Caco-2 (cell line): ENCODE data around the gene MRPL33. TPM values are rescaled to one million over a fixed set of nuclear protein-coding genes. Genes with fewer than 3 reads are reported as not detected.
A peak's percentile ranks its signal among the peaks of the same experiment; 100 is the strongest.

Experiments
- BruUV-seq: library from RNA; stranded (reverse); fragments of 400-500 nt; replicated peaks from 2 replicates; lab custom pipeline; 2021; lab: Mats Ljungman, UMichigan
- CTCF ChIA-PET: fragments of 300-600 bp; sonication (Branson Sonifier 250); formaldehyde crosslinking; loops from one replicate; lab custom pipeline; 2022; ENCODE audit warnings: antibody characterized with exemption; lab: Charles Lee
- POLR2A ChIA-PET: fragments of 300-600 bp; sonication (Branson Sonifier 250); formaldehyde crosslinking; loops from one replicate; lab custom pipeline; 2022; ENCODE audit warnings: antibody characterized with exemption; lab: Charles Lee
- DNase-seq, 2 experiments: peaks; one replicate each; pipeline versions ENCODE4 v3.0.0 to v3.0.0-alpha.2; 2020 to 2022
- H3K27me3 ChIP-seq: replicated peaks from 2 replicates; pipeline ENCODE4 v1.6.0; 2011; ENCODE audit warnings: low read length; ENCODE audit not compliant: control insufficient read depth, insufficient read depth
- H3K36me3 ChIP-seq: 2 replicates; pipeline ENCODE4 v1.5.1; 2011; ENCODE audit warnings: low read length; ENCODE audit not compliant: control insufficient read depth, insufficient read depth
- H3K4me1 ChIP-seq: fragments of 250-450 bp; sonication (Bioruptor Pico); 2 replicates; pipeline ENCODE4 v1.5.1; 2020; ENCODE audit warnings: mild to moderate bottlenecking
- H3K4me3 ChIP-seq: 2 replicates; pipeline ENCODE4 v1.5.1; 2011; ENCODE audit warnings: low read depth, mild to moderate bottlenecking, control low read depth, low read length
- H3K9me3 ChIP-seq: fragments of 250-450 bp; sonication (Bioruptor Pico); 2 replicates; pipeline ENCODE4 v1.5.1; 2020; ENCODE audit warnings: mild to moderate bottlenecking, moderate library complexity
- H3K27ac Mint-ChIP-seq: one replicate; pipeline ENCODE4 v1.8.0; 2022; ENCODE audit warnings: mixed read lengths; ENCODE audit not compliant: unreplicated experiment
- H3K27me3 Mint-ChIP-seq: one replicate; pipeline ENCODE4 v1.8.0; 2022; ENCODE audit warnings: mixed read lengths; ENCODE audit not compliant: insufficient read depth, unreplicated experiment
- H3K36me3 Mint-ChIP-seq: one replicate; pipeline ENCODE4 v1.8.0; 2022; ENCODE audit warnings: mild to moderate bottlenecking, mixed read lengths; ENCODE audit not compliant: insufficient read depth, unreplicated experiment
- H3K4me1 Mint-ChIP-seq: one replicate; pipeline ENCODE4 v1.8.0; 2022; ENCODE audit warnings: low read depth, mixed read lengths; ENCODE audit not compliant: unreplicated experiment
- H3K4me3 Mint-ChIP-seq: one replicate; pipeline ENCODE4 v1.8.0; 2022; ENCODE audit warnings: mild to moderate bottlenecking, moderate library complexity, mixed read lengths; ENCODE audit not compliant: unreplicated experiment
- H3K9me3 Mint-ChIP-seq: one replicate; pipeline ENCODE4 v1.8.0; 2022; ENCODE audit warnings: mixed read lengths; ENCODE audit not compliant: unreplicated experiment
- intact Hi-C: fragments of 100-400 bp; cut with micrococcal nuclease; formaldehyde crosslinking; loops from one replicate; pipeline ENCODE4 v1.10.0; 2022; ENCODE audit not compliant: unreplicated experiment
- total RNA-seq: library from RNA; stranded (reverse); gene quantifications from 2 replicates; pipeline ENCODE4 v1.2.3, GENCODE V29; 2022
- TF ChIP-seq, protein P1 (sequence below), 2 experiments: fragments of 200-600 bp in 1 of 2; IDR thresholded peaks; 1 replicate in 1 of 2; 2 replicates in 1 of 2; pipeline versions ENCODE4 v1.5.1 to v1.8.0; 2011 to 2022; ENCODE audit warnings: antibody characterized with exemption in 1 of 2, control low read depth in 1 of 2, inconsistent platforms in 1 of 2, low read depth in 1 of 2, low read length in 1 of 2, mild to moderate bottlenecking in 1 of 2, moderate library complexity in 1 of 2; ENCODE audit not compliant: insufficient read depth in 1 of 2, severe bottlenecking in 1 of 2, unreplicated experiment in 1 of 2

Gene MRPL33
- total RNA-seq, 1 experiment from 2014 or later, result 84.9 TPM

DNA sequence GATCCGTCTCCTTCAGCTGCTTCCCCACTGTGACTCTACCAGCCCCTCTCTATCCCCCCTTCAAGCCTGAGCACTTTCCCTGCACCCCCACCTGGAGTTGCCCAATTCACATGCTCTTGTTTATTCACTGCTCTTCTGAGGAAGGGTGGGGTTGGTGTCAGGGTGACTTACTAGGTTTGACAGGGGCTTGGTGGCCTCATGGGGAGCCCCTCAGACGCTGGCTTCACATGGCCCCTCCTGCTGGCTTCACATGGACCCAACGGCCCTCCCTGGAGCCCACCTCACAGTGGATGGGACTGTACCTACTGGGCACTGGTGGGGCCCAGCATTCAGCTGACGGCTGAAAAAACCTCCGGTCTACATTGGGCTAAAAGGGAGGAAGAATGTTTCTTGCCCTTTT, 16.7 kb upstream of the MRPL33 start:
- Histone ChIP-seq H3K4me3 (no peak overlapping the region), H3K27me3 (no peaks in the 10 kb centered on the region), H3K4me1 (peaks cover 33% of the 10 kb centered on the region), H3K36me3 (peaks cover 5% of the 10 kb centered on the region; the same call in 1 of the 2 replicates), H3K9me3 (no peaks in the 10 kb centered on the region)
- peak overlapping the region; percentile 89 for H3K4me3 Mint-ChIP-seq
- CTCF ChIA-PET, result interaction anchor here (1.1 to 3.7 kb wide), 2 partner anchors 19 to 31 kb away, joined by 3 to 50 read pairs; no protein-coding TSS in a partner anchor
- peaks cover 59% of the 10 kb centered on the region for H3K36me3 Mint-ChIP-seq
- peaks cover 21% of the 10 kb centered on the region for H3K4me1 Mint-ChIP-seq
- POLR2A ChIA-PET, result no interaction called here
- TF ChIP-seq, protein P1, sequence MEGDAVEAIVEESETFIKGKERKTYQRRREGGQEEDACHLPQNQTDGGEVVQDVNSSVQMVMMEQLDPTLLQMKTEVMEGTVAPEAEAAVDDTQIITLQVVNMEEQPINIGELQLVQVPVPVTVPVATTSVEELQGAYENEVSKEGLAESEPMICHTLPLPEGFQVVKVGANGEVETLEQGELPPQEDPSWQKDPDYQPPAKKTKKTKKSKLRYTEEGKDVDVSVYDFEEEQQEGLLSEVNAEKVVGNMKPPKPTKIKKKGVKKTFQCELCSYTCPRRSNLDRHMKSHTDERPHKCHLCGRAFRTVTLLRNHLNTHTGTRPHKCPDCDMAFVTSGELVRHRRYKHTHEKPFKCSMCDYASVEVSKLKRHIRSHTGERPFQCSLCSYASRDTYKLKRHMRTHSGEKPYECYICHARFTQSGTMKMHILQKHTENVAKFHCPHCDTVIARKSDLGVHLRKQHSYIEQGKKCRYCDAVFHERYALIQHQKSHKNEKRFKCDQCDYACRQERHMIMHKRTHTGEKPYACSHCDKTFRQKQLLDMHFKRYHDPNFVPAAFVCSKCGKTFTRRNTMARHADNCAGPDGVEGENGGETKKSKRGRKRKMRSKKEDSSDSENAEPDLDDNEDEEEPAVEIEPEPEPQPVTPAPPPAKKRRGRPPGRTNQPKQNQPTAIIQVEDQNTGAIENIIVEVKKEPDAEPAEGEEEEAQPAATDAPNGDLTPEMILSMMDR (IDR thresholded peaks at IDR 0.05; ENCODE audit: insufficient read depth in 1 of 2, low read depth in 1 of 2, low read length in 1 of 2, severe bottlenecking in 1 of 2, unreplicated experiment in 1 of 2), result no peak
- no peak for DNase-seq
- no TSS peak for BruUV-seq
- peak overlapping the region; percentile 99 for H3K27ac Mint-ChIP-seq
- no peaks in the 10 kb centered on the region for H3K9me3 Mint-ChIP-seq
- no peaks in the 10 kb centered on the region for H3K27me3 Mint-ChIP-seq
- intact Hi-C loops, result loop anchor here (1.0 to 5.0 kb wide), 2 partner anchors 52 to 172 kb away; no protein-coding TSS in a partner anchor

DNA sequence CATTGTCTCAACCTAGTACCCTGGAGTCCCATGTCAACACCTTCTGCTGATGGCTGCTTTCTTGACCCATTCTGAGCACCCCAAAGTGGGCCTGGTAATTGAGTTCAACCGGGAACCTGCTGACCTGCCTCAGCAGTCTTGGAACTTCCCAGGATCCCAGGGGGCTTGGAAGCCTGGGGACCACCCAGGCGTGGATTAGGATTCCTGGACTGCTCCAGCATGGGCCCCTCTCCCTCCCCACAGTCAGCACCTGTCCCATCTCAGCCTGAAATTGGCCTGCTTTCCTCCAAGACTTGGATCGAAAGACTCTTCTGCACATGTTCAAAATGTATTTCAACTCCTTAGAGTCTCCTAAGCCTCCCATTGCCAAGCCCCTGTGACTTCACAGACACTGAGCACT, 15.4 kb upstream of the MRPL33 start:
- Mint-ChIP-seq H3K4me1 (peaks cover 21% of the 10 kb centered on the region), H3K4me3 (no peak overlapping the region), H3K9me3 (no peaks in the 10 kb centered on the region), H3K36me3 (peaks cover 71% of the 10 kb centered on the region), H3K27me3 (no peaks in the 10 kb centered on the region), H3K27ac (peak overlapping the region; percentile 63)
- TF ChIP-seq, protein P1 (IDR thresholded peaks at IDR 0.05; ENCODE audit: insufficient read depth in 1 of 2, low read depth in 1 of 2, low read length in 1 of 2, severe bottlenecking in 1 of 2, unreplicated experiment in 1 of 2), result no peak
- Histone ChIP-seq H3K36me3 (peaks cover 5% of the 10 kb centered on the region; the same call in 1 of the 2 replicates), H3K4me3 (no peak overlapping the region), H3K9me3 (no peaks in the 10 kb centered on the region), H3K27me3 (no peaks in the 10 kb centered on the region), H3K4me1 (peaks cover 34% of the 10 kb centered on the region)
- no peak for DNase-seq
- POLR2A ChIA-PET, result no interaction called here
- BruUV-seq, result no TSS peak
- intact Hi-C loops, result no loop called here
- CTCF ChIA-PET, result no interaction called here

DNA sequence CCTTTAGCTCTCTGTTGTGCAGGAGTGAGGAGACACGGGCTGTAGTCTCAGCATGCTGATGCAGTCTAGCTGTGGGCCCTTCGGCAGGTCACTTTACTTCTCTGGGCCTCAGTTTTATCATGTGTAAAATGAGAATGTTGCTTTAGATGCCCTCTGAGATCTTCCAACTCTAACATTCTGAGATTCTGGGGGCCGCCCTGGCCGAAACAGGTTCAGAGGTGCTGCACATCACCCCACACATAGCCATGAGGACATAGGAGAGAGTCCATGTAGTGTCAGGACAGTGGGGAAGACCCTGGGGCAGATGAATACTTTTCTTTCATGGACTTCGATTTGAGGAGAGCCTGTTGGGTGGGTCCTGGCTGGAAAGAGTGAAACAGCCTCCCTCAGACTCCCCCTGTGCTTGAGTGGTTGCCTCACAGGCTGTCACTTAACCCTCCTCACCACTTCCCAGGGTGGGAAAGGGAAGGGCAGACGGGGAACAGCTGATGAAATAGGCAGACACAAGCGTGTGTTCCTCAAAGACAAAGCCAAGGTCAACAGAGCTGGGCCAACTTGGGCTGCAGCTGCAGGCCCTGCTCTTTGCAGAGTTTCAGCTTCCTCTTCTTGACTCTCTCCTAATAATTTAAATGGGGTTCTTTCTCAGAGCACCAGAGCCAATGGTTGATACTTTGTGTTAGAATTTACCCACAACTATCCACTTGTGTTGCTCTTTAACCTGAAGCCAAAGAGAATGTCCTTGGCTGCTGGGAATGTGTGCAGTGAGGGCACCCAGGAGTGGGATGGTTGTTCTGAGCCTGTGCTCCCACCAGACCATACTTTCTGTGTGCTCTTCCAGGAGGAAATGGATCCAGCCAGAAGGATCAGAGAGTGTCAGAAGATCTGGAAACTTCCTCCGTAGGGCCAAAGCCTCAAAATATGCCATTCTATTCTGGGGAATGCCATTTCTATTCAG, 14.7 kb upstream of the MRPL33 start:
- TF ChIP-seq, protein P1 (IDR thresholded peaks at IDR 0.05; ENCODE audit: insufficient read depth in 1 of 2, low read depth in 1 of 2, low read length in 1 of 2, severe bottlenecking in 1 of 2, unreplicated experiment in 1 of 2), result no peak
- peaks cover 5% of the 10 kb centered on the region; the same call in 1 of the 2 replicates for H3K36me3 ChIP-seq
- peaks cover 34% of the 10 kb centered on the region for H3K4me1 ChIP-seq
- Mint-ChIP-seq H3K4me3 (no peak overlapping the region), H3K36me3 (peaks cover 67% of the 10 kb centered on the region), H3K27ac (peak overlapping the region; percentile 63), H3K4me1 (peaks cover 18% of the 10 kb centered on the region), H3K9me3 (no peaks in the 10 kb centered on the region), H3K27me3 (no peaks in the 10 kb centered on the region)
- H3K9me3 ChIP-seq, result no peaks in the 10 kb centered on the region
- POLR2A ChIA-PET, result no interaction called here
- H3K27me3 ChIP-seq, result no peaks in the 10 kb centered on the region
- intact Hi-C loops, result no loop called here
- DNase-seq, result no peak
- no TSS peak for BruUV-seq
- CTCF ChIA-PET, result no interaction called here
- H3K4me3 ChIP-seq, result no peak overlapping the region
